ENCODE measurements around the gene STON2. TPM values are rescaled to one million over a fixed set of nuclear protein-coding genes. Genes with fewer than 3 reads are reported as not detected.

Gene STON2
- total RNA-seq, 1 experiment from 2014 or later, result 0.36 TPM

DNA sequence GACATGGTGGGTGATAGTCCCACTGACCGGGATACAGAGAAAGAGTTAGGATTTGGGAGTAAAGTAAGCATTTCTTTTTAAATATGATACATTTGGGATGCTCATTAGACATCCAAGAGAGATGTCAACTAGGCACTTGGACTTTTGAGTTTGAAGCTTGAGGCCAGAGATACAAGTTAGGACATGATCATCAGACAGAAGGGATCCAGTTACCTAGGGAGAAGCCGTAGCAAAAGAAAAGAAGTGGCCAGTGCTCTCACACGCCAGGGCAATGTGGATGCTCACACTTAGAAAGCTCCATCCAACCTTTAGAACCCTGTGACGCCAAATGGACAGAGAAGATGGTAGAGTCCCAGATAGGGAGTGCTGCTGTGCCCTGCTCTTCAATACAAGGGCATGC lies 14.0 kb upstream of the STON2 start:
- ATAC-seq (no peak), DNase-seq (ENCODE audit: low read depth, low spot score) (no peak)
- intact Hi-C loops (cut with micrococcal nuclease; ENCODE audit: unreplicated experiment), result no loop called here
- Histone ChIP-seq H3K4me3 (ENCODE audit: low read depth in 2 of 2, low read length in 2 of 2) (no peak overlapping the region), H3K4me1 (ENCODE audit: control insufficient read depth, insufficient read depth, low read length) (no peaks in the 10 kb centered on the region), H3K36me3 (ENCODE audit: control insufficient read depth, insufficient read depth, low read length) (no peaks in the 10 kb centered on the region), H3K27ac (ENCODE audit: low read length) (no peak overlapping the region), H3K9me3 (ENCODE audit: control insufficient read depth, insufficient read depth, low read depth, low read length) (no peaks in the 10 kb centered on the region), H3K27me3 (ENCODE audit: control insufficient read depth, insufficient read depth, low read length) (no peaks in the 10 kb centered on the region)
- in situ Hi-C loops (cut with HindIII; ENCODE audit: low pct_unique_long_range_greater_than_20kb, low sequenced_read_pairs), result no loop called here
- ChIA-PET POLR2A (no interaction called here), CTCF (no interaction called here)
- no peak for TF ChIP-seq TCF7L2 (IDR thresholded peaks at IDR 0.05; ENCODE audit: low read depth, low read length)
- TF ChIP-seq CTCF (IDR thresholded peaks at IDR 0.05), result no peak
- TF ChIP-seq, protein P1, sequence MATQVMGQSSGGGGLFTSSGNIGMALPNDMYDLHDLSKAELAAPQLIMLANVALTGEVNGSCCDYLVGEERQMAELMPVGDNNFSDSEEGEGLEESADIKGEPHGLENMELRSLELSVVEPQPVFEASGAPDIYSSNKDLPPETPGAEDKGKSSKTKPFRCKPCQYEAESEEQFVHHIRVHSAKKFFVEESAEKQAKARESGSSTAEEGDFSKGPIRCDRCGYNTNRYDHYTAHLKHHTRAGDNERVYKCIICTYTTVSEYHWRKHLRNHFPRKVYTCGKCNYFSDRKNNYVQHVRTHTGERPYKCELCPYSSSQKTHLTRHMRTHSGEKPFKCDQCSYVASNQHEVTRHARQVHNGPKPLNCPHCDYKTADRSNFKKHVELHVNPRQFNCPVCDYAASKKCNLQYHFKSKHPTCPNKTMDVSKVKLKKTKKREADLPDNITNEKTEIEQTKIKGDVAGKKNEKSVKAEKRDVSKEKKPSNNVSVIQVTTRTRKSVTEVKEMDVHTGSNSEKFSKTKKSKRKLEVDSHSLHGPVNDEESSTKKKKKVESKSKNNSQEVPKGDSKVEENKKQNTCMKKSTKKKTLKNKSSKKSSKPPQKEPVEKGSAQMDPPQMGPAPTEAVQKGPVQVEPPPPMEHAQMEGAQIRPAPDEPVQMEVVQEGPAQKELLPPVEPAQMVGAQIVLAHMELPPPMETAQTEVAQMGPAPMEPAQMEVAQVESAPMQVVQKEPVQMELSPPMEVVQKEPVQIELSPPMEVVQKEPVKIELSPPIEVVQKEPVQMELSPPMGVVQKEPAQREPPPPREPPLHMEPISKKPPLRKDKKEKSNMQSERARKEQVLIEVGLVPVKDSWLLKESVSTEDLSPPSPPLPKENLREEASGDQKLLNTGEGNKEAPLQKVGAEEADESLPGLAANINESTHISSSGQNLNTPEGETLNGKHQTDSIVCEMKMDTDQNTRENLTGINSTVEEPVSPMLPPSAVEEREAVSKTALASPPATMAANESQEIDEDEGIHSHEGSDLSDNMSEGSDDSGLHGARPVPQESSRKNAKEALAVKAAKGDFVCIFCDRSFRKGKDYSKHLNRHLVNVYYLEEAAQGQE (IDR thresholded peaks at IDR 0.05; ENCODE audit: insufficient read depth in 1 of 2, low read depth in 2 of 2, low read length in 1 of 2), result no peak
- TF ChIP-seq SIN3A (IDR thresholded peaks at IDR 0.05; ENCODE audit: borderline replicate concordance, insufficient read depth, low read depth, low read length), result no peak
- no peak for TF ChIP-seq POLR2AphosphoS5 (IDR thresholded peaks at IDR 0.05; ENCODE audit: low read depth, low read length)
- BruUV-seq (replicated peaks), result no TSS peak

GRCh38 chr14:81412779-81413178 lies 12.7 kb upstream of the STON2 start:
- TF ChIP-seq SIN3A (IDR thresholded peaks at IDR 0.05; ENCODE audit: borderline replicate concordance, insufficient read depth, low read depth, low read length), result no peak
- TF ChIP-seq TCF7L2 (IDR thresholded peaks at IDR 0.05; ENCODE audit: low read depth, low read length), result no peak
- TF ChIP-seq, protein P1 (IDR thresholded peaks at IDR 0.05; ENCODE audit: insufficient read depth in 1 of 2, low read depth in 2 of 2, low read length in 1 of 2), result no peak
- no peak for TF ChIP-seq POLR2AphosphoS5 (IDR thresholded peaks at IDR 0.05; ENCODE audit: low read depth, low read length)
- TF ChIP-seq CTCF (IDR thresholded peaks at IDR 0.05), result no peak
- ChIA-PET CTCF (no interaction called here), POLR2A (no interaction called here)
- ATAC-seq (no peak), DNase-seq (ENCODE audit: low read depth, low spot score) (no peak)
- Histone ChIP-seq H3K27ac (ENCODE audit: low read length) (no peak overlapping the region), H3K9me3 (ENCODE audit: control insufficient read depth, insufficient read depth, low read depth, low read length) (no peaks in the 10 kb centered on the region), H3K4me3 (ENCODE audit: low read depth in 2 of 2, low read length in 2 of 2) (no peak overlapping the region), H3K4me1 (ENCODE audit: control insufficient read depth, insufficient read depth, low read length) (no peaks in the 10 kb centered on the region), H3K36me3 (ENCODE audit: control insufficient read depth, insufficient read depth, low read length) (no peaks in the 10 kb centered on the region), H3K27me3 (ENCODE audit: control insufficient read depth, insufficient read depth, low read length) (no peaks in the 10 kb centered on the region)
- in situ Hi-C loops (cut with HindIII; ENCODE audit: low pct_unique_long_range_greater_than_20kb, low sequenced_read_pairs) (no loop called here), intact Hi-C loops (cut with micrococcal nuclease; ENCODE audit: unreplicated experiment) (no loop called here)
- BruUV-seq (replicated peaks), result no TSS peak
